H1 (cell line): Measurements from ENCODE around the gene TBCEL. TPM values are rescaled to one million over a fixed set of nuclear protein-coding genes. Genes with fewer than 3 reads are reported as not detected.

ENCODE experiments used
- ASH2L ChIP-seq: fragments of 200-600, 300-600 bp; sonication (generic); IDR thresholded peaks from one replicate; pipeline ENCODE4 v1.7.1; 2017; ENCODE audit warnings: low read length
- BACH1 ChIP-seq: IDR thresholded peaks from 2 replicates; pipeline ENCODE4 v1.6.1; 2012; ENCODE audit warnings: low read length, improper control_type of control experiment
- BCL11A ChIP-seq, 2 experiments: IDR thresholded peaks; one replicate each; pipeline ENCODE4 v1.6.1; 2011; ENCODE audit warnings: low read depth in 2 of 2, low read length in 2 of 2, mild to moderate bottlenecking in 2 of 2
- CHD1 ChIP-seq: IDR thresholded peaks from 2 replicates; pipeline ENCODE4 v1.6.1; 2012; ENCODE audit warnings: low read depth, low read length, improper control_type of control experiment
- RXRA ChIP-seq: IDR thresholded peaks from 2 replicates; pipeline ENCODE4 v1.6.1; 2011; ENCODE audit warnings: low read depth, mild to moderate bottlenecking, low read length, moderate library complexity; ENCODE audit not compliant: insufficient read depth
- SIN3A ChIP-seq, 2 experiments: IDR thresholded peaks in 1 of 2; conservative IDR thresholded peaks in 1 of 2; 2 replicates each; pipeline ENCODE4 v1.6.1; 2011 to 2012; ENCODE audit warnings: low read length in 2 of 2, improper control_type of control experiment in 1 of 2, low read depth in 1 of 2, mild to moderate bottlenecking in 1 of 2
- polyA plus RNA-seq, 7 experiments: library from polyadenylated mRNA; depleted of rRNA in 3 of 7; stranded (reverse) in 5 of 7; unstranded in 2 of 7; fragments of >200 nt in 5 of 7; fragments of 200-250 nt in 2 of 7; gene quantifications; 1 replicate in 5 of 7; 2 replicates in 1 of 7; 4 replicates in 1 of 7; pipeline versions ENCODE4 v1.2.1 to v1.2.3, GENCODE V29; 2011 to 2013; ENCODE audit warnings: missing spikeins in 2 of 7, mixed read lengths in 2 of 7
- total RNA-seq: library from RNA; stranded (reverse); fragmentation: NEBNext Ultra II Directional; extraction: Animal tissue kit (Norgen Biotek cat#: 25700); gene quantifications from 2 replicates; pipeline ENCODE4 v1.2.1, GENCODE V29; 2021
- TF ChIP-seq, protein P1 (sequence below): IDR thresholded peaks from 2 replicates; pipeline ENCODE4 v1.6.1; 2012; ENCODE audit warnings: inconsistent platforms

TBCEL gene
- total and polyA plus RNA-seq, 2 of the 8 experiments (the other 6 are each of a cell fraction or from before 2014, with no cell fraction given) = 3.9 to 16.0 TPM

DNA sequence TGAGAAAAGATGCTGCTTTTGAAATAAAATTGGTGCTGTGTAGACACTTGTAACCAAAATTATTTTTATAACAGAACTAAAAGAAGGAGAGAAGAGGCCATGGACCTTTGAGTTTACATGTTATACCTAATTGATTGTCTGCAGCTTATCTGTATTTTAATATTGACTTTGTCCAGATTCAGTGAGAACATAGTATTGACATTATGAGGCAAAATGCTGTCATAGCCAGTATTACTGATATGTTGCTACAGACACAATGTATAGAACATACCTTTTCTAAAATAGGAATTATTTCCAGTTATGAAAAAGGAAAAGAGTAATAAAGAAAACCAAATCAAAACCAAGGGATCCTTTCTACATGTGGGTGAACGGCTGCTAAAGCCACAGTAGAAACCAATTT lies 65.7 kb downstream of the TBCEL start (continued):
- TF ChIP-seq SIN3A (conservative IDR thresholded peaks at IDR 0.05 in 1 of 2, IDR thresholded peaks at IDR 0.05 in 1 of 2; ENCODE audit: low read depth in 1 of 2, low read length in 2 of 2) = no peak
- TF ChIP-seq, protein P1, sequence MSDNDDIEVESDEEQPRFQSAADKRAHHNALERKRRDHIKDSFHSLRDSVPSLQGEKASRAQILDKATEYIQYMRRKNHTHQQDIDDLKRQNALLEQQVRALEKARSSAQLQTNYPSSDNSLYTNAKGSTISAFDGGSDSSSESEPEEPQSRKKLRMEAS = no peak
- TF ChIP-seq BCL11A (IDR thresholded peaks at IDR 0.05; ENCODE audit: low read depth in 2 of 2, low read length in 2 of 2) = no peak
- no peak for TF ChIP-seq BACH1
- no peak for TF ChIP-seq CHD1
- TF ChIP-seq RXRA = no peak
- TF ChIP-seq ASH2L = no peak
- TF ChIP-seq, all 59 proteins: peak for 0
